ENCODE results near the gene BRD9.

- no peak for TF ChIP-seq CTCF (IDR thresholded peaks at IDR 0.05; ENCODE audit: low read depth, low read length)
- no peak for TF ChIP-seq EZH2phosphoT487 (IDR thresholded peaks at IDR 0.05; ENCODE audit: low read depth)
These were observed 29.3 kb downstream of the BRD9 start for GRCh38 chr5:863244-863805.
